Hypothalamus (tissue), 51 donors: ENCODE measurements around the gene DOCK10.
A peak's percentile ranks its signal among the peaks of the same experiment; 100 is the strongest.
"Not testable (repeated sequence)": the region's sequence is repeated elsewhere in the genome, so short reads cannot be mapped to it uniquely, and the experiment has no call there.

Experiments used
- DNase-seq, 51 donors: peaks; one replicate each; lab custom pipeline; 2025; lab: John Stamatoyannopoulos, UW

DOCK10 gene

GRCh38 chr2:224925061-224925809 lies 117.0 kb downstream of the DOCK10 start:
- DNase-seq = no peak

GRCh38 chr2:224924631-224925030 lies 117.6 kb downstream of the DOCK10 start:
- no peak for DNase-seq

- peak in 1 of 51 donors; percentile 31 for DNase-seq
These were observed 120.0 kb downstream of the DOCK10 start for GRCh38 chr2:224922142-224922727.

- no peak for DNase-seq
These were observed 122.7 kb downstream of the DOCK10 start for GRCh38 chr2:224919472-224920110.

- DNase-seq = no peak
These were observed 123.4 kb downstream of the DOCK10 start for GRCh38 chr2:224918626-224919471.

GRCh38 chr2:224917246-224917645 lies 125.0 kb downstream of the DOCK10 start:
- not testable (repeated sequence) for DNase-seq

GRCh38 chr2:224915136-224915535 lies 127.1 kb downstream of the DOCK10 start:
- no peak for DNase-seq

- no peak for DNase-seq
These were observed 131.7 kb downstream of the DOCK10 start for GRCh38 chr2:224910574-224910925.

GRCh38 chr2:224909885-224910573 lies 132.2 kb downstream of the DOCK10 start:
- peak in 18 of 51 donors; percentile 11 to 60 (median 24) for DNase-seq

GRCh38 chr2:224908818-224909217 lies 133.4 kb downstream of the DOCK10 start:
- no peak for DNase-seq

- DNase-seq = no peak
These were observed 137.9 kb downstream of the DOCK10 start for GRCh38 chr2:224904381-224904780.

- no peak for DNase-seq
These were observed 138.6 kb downstream of the DOCK10 start for GRCh38 chr2:224903621-224904020.

GRCh38 chr2:224901121-224901676 lies 141.1 kb downstream of the DOCK10 start:
- DNase-seq = peak in 1 of 51 donors; percentile 55

- no peak for DNase-seq
These were observed 146.9 kb downstream of the DOCK10 start for GRCh38 chr2:224895377-224895776.

- DNase-seq = peak in 1 of 51 donors; percentile 12
These were observed 147.9 kb downstream of the DOCK10 start for GRCh38 chr2:224894356-224894755.

- no peak for DNase-seq
These were observed 148.4 kb downstream of the DOCK10 start for GRCh38 chr2:224893848-224894247.

GRCh38 chr2:224892574-224893204 lies 149.6 kb downstream of the DOCK10 start:
- no peak for DNase-seq

- no peak for DNase-seq
These were observed 151.9 kb downstream of the DOCK10 start for GRCh38 chr2:224890372-224890771.

- no peak for DNase-seq
These were observed 155.1 kb downstream of the DOCK10 start for GRCh38 chr2:224887141-224887540.
